Measurements from ENCODE around the gene TLE4.

DNA sequence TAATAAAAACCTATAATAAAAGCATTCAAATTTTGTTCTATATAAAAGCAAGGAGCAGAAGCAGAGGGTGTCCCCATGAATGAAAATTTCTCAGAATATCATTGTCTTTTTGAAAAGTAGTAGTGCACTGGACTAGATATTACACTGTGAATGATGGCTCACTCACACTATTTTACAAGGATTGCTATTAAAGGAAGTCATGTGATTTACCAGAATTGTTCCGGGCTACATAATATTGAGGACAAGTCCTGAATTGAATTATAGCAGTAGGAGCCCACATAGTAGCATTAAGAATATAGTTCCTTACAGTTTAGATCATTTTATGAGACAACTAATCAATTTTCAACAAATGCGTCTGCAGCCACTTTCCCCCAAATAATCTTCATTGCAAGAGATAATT lies 7.7 kb upstream of the TLE4 start:
- TF ChIP-seq, protein P1, sequence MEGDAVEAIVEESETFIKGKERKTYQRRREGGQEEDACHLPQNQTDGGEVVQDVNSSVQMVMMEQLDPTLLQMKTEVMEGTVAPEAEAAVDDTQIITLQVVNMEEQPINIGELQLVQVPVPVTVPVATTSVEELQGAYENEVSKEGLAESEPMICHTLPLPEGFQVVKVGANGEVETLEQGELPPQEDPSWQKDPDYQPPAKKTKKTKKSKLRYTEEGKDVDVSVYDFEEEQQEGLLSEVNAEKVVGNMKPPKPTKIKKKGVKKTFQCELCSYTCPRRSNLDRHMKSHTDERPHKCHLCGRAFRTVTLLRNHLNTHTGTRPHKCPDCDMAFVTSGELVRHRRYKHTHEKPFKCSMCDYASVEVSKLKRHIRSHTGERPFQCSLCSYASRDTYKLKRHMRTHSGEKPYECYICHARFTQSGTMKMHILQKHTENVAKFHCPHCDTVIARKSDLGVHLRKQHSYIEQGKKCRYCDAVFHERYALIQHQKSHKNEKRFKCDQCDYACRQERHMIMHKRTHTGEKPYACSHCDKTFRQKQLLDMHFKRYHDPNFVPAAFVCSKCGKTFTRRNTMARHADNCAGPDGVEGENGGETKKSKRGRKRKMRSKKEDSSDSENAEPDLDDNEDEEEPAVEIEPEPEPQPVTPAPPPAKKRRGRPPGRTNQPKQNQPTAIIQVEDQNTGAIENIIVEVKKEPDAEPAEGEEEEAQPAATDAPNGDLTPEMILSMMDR (conservative IDR thresholded peaks at IDR 0.05; ENCODE audit: low read depth in 2 of 2), result no peak
- TF ChIP-seq, protein P2, sequence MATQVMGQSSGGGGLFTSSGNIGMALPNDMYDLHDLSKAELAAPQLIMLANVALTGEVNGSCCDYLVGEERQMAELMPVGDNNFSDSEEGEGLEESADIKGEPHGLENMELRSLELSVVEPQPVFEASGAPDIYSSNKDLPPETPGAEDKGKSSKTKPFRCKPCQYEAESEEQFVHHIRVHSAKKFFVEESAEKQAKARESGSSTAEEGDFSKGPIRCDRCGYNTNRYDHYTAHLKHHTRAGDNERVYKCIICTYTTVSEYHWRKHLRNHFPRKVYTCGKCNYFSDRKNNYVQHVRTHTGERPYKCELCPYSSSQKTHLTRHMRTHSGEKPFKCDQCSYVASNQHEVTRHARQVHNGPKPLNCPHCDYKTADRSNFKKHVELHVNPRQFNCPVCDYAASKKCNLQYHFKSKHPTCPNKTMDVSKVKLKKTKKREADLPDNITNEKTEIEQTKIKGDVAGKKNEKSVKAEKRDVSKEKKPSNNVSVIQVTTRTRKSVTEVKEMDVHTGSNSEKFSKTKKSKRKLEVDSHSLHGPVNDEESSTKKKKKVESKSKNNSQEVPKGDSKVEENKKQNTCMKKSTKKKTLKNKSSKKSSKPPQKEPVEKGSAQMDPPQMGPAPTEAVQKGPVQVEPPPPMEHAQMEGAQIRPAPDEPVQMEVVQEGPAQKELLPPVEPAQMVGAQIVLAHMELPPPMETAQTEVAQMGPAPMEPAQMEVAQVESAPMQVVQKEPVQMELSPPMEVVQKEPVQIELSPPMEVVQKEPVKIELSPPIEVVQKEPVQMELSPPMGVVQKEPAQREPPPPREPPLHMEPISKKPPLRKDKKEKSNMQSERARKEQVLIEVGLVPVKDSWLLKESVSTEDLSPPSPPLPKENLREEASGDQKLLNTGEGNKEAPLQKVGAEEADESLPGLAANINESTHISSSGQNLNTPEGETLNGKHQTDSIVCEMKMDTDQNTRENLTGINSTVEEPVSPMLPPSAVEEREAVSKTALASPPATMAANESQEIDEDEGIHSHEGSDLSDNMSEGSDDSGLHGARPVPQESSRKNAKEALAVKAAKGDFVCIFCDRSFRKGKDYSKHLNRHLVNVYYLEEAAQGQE (IDR thresholded peaks at IDR 0.05; ENCODE audit: unreplicated experiment), result no peak
- TF ChIP-seq EZH2 (IDR thresholded peaks at IDR 0.05; ENCODE audit: low read depth, unreplicated experiment) (no peak), POLR2AphosphoS5 (IDR thresholded peaks at IDR 0.05; ENCODE audit: low read depth) (no peak), EZH2phosphoT487 (IDR thresholded peaks at IDR 0.05; ENCODE audit: unreplicated experiment) (no peak), JUNB (IDR thresholded peaks at IDR 0.05; ENCODE audit: unreplicated experiment) (no peak), CREB1 (CRISPR knock-in tag; IDR thresholded peaks at IDR 0.05; ENCODE audit: low read depth) (no peak), ZNF331 (CRISPR knock-in tag; IDR thresholded peaks at IDR 0.05; ENCODE audit: low read depth) (no peak), ZNF114 (CRISPR knock-in tag; IDR thresholded peaks at IDR 0.05) (no peak)
- TF ChIP-seq, protein P3, sequence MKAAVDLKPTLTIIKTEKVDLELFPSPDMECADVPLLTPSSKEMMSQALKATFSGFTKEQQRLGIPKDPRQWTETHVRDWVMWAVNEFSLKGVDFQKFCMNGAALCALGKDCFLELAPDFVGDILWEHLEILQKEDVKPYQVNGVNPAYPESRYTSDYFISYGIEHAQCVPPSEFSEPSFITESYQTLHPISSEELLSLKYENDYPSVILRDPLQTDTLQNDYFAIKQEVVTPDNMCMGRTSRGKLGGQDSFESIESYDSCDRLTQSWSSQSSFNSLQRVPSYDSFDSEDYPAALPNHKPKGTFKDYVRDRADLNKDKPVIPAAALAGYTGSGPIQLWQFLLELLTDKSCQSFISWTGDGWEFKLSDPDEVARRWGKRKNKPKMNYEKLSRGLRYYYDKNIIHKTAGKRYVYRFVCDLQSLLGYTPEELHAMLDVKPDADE (IDR thresholded peaks at IDR 0.05), result no peak

All from GM23338 (cell line).